GM23248 (cell line): ENCODE data around the gene CD300LD.
"Not testable (repeated sequence)": the region's sequence is repeated elsewhere in the genome, so short reads cannot be mapped to it uniquely, and the experiment has no call there.

Experiments
- EZH2 ChIP-seq: fragments of 200-600 bp; sonication (generic); IDR thresholded peaks from 2 replicates; pipeline ENCODE4 v1.6.1; 2018; ENCODE audit warnings: antibody characterized with exemption, mild to moderate bottlenecking; ENCODE audit not compliant: insufficient read depth, poor library complexity, severe bottlenecking
- EZH2phosphoT487 ChIP-seq: fragments of 200-600 bp; sonication (generic); IDR thresholded peaks from 2 replicates; pipeline ENCODE4 v1.6.1; 2018; ENCODE audit warnings: antibody characterized with exemption, moderate library complexity, mild to moderate bottlenecking, low read depth; ENCODE audit not compliant: insufficient read depth

DNA sequence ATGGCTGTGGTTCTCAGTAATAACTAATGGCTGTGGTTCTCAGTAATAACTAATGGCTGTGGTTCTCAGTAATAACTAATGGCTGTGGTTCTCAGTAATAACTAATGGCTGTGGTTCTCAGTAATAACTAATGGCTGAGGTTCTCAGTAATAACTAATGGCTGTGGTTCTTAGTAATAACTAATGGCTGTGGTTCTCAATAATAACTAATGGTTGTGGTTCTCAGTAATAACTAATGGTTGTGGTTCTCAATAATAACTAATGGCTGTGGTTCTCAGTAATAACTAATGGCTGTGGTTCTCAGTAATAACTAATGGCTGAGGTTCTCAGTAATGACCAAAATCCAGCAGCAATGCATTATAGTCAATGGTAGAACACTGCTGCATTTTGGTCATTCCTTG is 18.4 kb downstream of the CD300LD start:
- not testable (repeated sequence) for TF ChIP-seq EZH2phosphoT487, EZH2
